Heart right ventricle (tissue), 16 donors: Measurements from ENCODE around the gene CD96. TPM values are rescaled to one million over a fixed set of nuclear protein-coding genes. Genes with fewer than 3 reads are reported as not detected.
"Not testable (repeated sequence)": the region's sequence is repeated elsewhere in the genome, so short reads cannot be mapped to it uniquely, and the experiment has no call there.

Experiments used
- ATAC-seq, 8 donors: fragments of 200-7000 bp; cut with Tn5 transposase; one replicate each; pipeline ENCODE4 v1.9.1; 2020; ENCODE audit warnings: mild to moderate bottlenecking in 8 of 8, moderate library complexity in 8 of 8, moderate number of reproducible peaks in 1 of 8
- DNase-seq, 2 donors: peaks; one replicate each; pipeline ENCODE4 v3.0.0-alpha.2; 2020
- H3K27ac ChIP-seq, 10 donors: fragments of 200-600 bp; sonication (generic) in 2 of 10; one replicate each; pipeline versions ENCODE4 v1.5.0 to v1.8.0; 2020 to 2022; ENCODE audit warnings: mild to moderate bottlenecking in 3 of 10
- H3K27me3 ChIP-seq, 7 donors: fragments of 200-600 bp; one replicate each; pipeline ENCODE4 v1.8.0; 2021 to 2022; ENCODE audit warnings: mild to moderate bottlenecking in 2 of 7
- H3K36me3 ChIP-seq, 9 donors: fragments of 200-600 bp; sonication (generic) in 1 of 9; one replicate each; pipeline versions ENCODE4 v1.5.0 to v1.8.0; 2020 to 2022; ENCODE audit warnings: mild to moderate bottlenecking in 2 of 9
- H3K4me1 ChIP-seq, 9 donors: fragments of 200-600 bp; sonication (generic) in 1 of 9; one replicate each; pipeline versions ENCODE4 v1.5.0 to v1.8.0; 2020 to 2022; ENCODE audit warnings: mild to moderate bottlenecking in 4 of 9
- H3K4me3 ChIP-seq, 10 donors: fragments of 200-600 bp; sonication (generic) in 2 of 10; one replicate each; pipeline versions ENCODE4 v1.5.0 to v1.8.0; 2020 to 2022; ENCODE audit warnings: mild to moderate bottlenecking in 7 of 10, moderate library complexity in 2 of 10
- H3K9me3 ChIP-seq, 11 donors: fragments of 200-600 bp in 10 of 11; sonication (generic) in 2 of 11; one replicate each; pipeline versions ENCODE4 v1.5.0 to v1.8.0; 2013 to 2022; ENCODE audit warnings: mild to moderate bottlenecking in 2 of 11, control low read depth in 1 of 11, moderate library complexity in 1 of 11
- CTCF ChIP-seq, 9 donors: fragments of 200-600 bp; sonication (generic) in 2 of 9; IDR thresholded peaks; one replicate each; pipeline versions ENCODE4 v1.5.0 to v1.8.0; 2021 to 2022; ENCODE audit warnings: antibody characterized with exemption in 9 of 9, mild to moderate bottlenecking in 5 of 9, moderate library complexity in 1 of 9
- WGBS, 2 donors: extraction: QIAGEN DNeasy Blood & Tissue Kit; methylation state at CpG; one replicate each; pipeline ENCODE4 v1.1.7; 2013; ENCODE audit warnings: inconsistent platforms in 1 of 2; 5-methylcytosine and 5-hydroxymethylcytosine counted together
- intact Hi-C, 10 donors: fragments of 100-400 bp; cut with DNase I; formaldehyde crosslinking; loops; one replicate each; pipeline versions ENCODE4 v1.11.1 to v1.14.2; 2022
- polyA plus RNA-seq, 2 donors: library from polyadenylated mRNA; stranded (reverse); fragments of 200-250 nt; gene quantifications; one replicate each; pipeline ENCODE4 v1.2.3, GENCODE V29; 2013
- total RNA-seq, 10 donors: library from RNA; stranded (reverse); fragmentation: NEBNext Ultra II Directional in 3 of 10; extraction: Animal tissue kit (Norgen Biotek cat#: 25700) in 3 of 10; gene quantifications; one replicate each; pipeline versions ENCODE4 v1.2.1 to v1.2.4, GENCODE V29; 2021 to 2023
- donor health status: Arrhythmogenic right ventricular cardiomyopathy.
- donor health status: ischemic (EF 13 %, LVEDD 7.1; RV severe dilation, severe dysfunction).
- donor health status: healthy with polysubstance abuse.
- donor health status: DM: no; HTN: yes; CAD: no.
- donor health status: DM: no; HTN: no; CAD: no.
- donor health status: ischemic (EF 25% LVEDD 6.9; RV normal size, moderate dysfunction).
- donor health status: ischemic (EF 25% LVEDD 5.7; RV mildly dilated, moderate dysfunction).
- donor health status: healthy.
- donor health status: DM: yes; HTN: yes; CAD: no.
- donor health status: Ischemic cardiomyopathy.
- donor health status: ischemic (EF 35%, LVEDD 5.7; RV mildly dilated, moderate dysfunction).
- donor health status: nonischemic (EF 11% LVEDD 7.7; RV severe dilation, severe dysfunction).
- donor health status: DM: yes; HTN: yes; CAD: no.
- donor health status: PGD.
- donor health status: ischemic (EF 29% LVEDD 5.4; RV normal size, mild dysfunction).
- donor health status: nonischemic (EF 23%, LVEDD 6.1; RV moderate dilation, normal function).

Gene CD96
- total and polyA plus RNA-seq, 12 donors, result 0.07 to 6.2 (median 0.28) TPM

- no peaks in the 10 kb centered on the region for H3K27me3 ChIP-seq
- DNase-seq (no peak), ATAC-seq (no peak)
- no peak overlapping the region for H3K4me3 ChIP-seq
- H3K4me1 ChIP-seq, result no peaks in the 10 kb centered on the region
- 64 to 67% methylated on average over 2 of the region's 2 CpGs for WGBS, 2 donors
- no peak overlapping the region for H3K27ac ChIP-seq
- H3K36me3 ChIP-seq, result no peaks in the 10 kb centered on the region
- intact Hi-C loops, result no loop called here
- peaks cover 0 to 31% (median 0%) of the 10 kb centered on the region in 11 donors for H3K9me3 ChIP-seq
- no peak for TF ChIP-seq CTCF (IDR thresholded peaks at IDR 0.05)
Observed at GRCh38 chr3:111627092-111627491, 85.1 kb downstream of the CD96 start.

- H3K4me3 ChIP-seq, H3K36me3 ChIP-seq, ATAC-seq, DNase-seq, H3K27ac ChIP-seq, H3K4me1 ChIP-seq, H3K27me3 ChIP-seq, intact Hi-C loops: not testable (repeated sequence)
- peaks cover 0 to 31% (median 0%) of the 10 kb centered on the region in 11 donors for H3K9me3 ChIP-seq
- WGBS, 2 donors, result 98 to 100% methylated on average over 1 of the region's 1 CpG
Observed at GRCh38 chr3:111629018-111629417, 87.0 kb downstream of the CD96 start.

GRCh38 chr3:111630638-111631037 is 88.6 kb downstream of the CD96 start:
- intact Hi-C loops, DNase-seq, H3K4me1 ChIP-seq, H3K4me3 ChIP-seq, H3K27me3 ChIP-seq, H3K27ac ChIP-seq, H3K36me3 ChIP-seq, ATAC-seq: not testable (repeated sequence)
- peaks cover 0 to 31% (median 0%) of the 10 kb centered on the region in 11 donors for H3K9me3 ChIP-seq

- ATAC-seq, result no peak
- no peaks in the 10 kb centered on the region for H3K36me3 ChIP-seq
- H3K27me3 ChIP-seq, result no peaks in the 10 kb centered on the region
- TF ChIP-seq CTCF (IDR thresholded peaks at IDR 0.05), result no peak
- no peaks in the 10 kb centered on the region for H3K4me1 ChIP-seq
- no peak for DNase-seq
- H3K4me3 ChIP-seq, result no peak overlapping the region
- H3K9me3 ChIP-seq, result peaks cover 0 to under 1% (median 0%) of the 10 kb centered on the region in 11 donors
- no peak overlapping the region for H3K27ac ChIP-seq
- intact Hi-C loops, result no loop called here
- WGBS, 2 donors, result 79% methylated on average over 2 of the region's 2 CpGs
Observed at GRCh38 chr3:111635403-111635802, 93.4 kb downstream of the CD96 start.

GRCh38 chr3:111636366-111636885 is 94.4 kb downstream of the CD96 start:
- intact Hi-C loops, result no loop called here
- Histone ChIP-seq H3K4me3 (no peak overlapping the region), H3K27ac (no peak overlapping the region), H3K4me1 (no peaks in the 10 kb centered on the region), H3K27me3 (no peaks in the 10 kb centered on the region), H3K36me3 (no peaks in the 10 kb centered on the region), H3K9me3 (no peaks in the 10 kb centered on the region)
- DNase-seq (no peak), ATAC-seq (no peak)
- no peak for TF ChIP-seq CTCF (IDR thresholded peaks at IDR 0.05)
- WGBS, 2 donors, result 30 to 49% methylated on average over 4 of the region's 4 CpGs
